ENCODE data around the gene FAM20C.
"Not testable (repeated sequence)": the region's sequence is repeated elsewhere in the genome, so short reads cannot be mapped to it uniquely, and the experiment has no call there.

FAM20C gene

DNA sequence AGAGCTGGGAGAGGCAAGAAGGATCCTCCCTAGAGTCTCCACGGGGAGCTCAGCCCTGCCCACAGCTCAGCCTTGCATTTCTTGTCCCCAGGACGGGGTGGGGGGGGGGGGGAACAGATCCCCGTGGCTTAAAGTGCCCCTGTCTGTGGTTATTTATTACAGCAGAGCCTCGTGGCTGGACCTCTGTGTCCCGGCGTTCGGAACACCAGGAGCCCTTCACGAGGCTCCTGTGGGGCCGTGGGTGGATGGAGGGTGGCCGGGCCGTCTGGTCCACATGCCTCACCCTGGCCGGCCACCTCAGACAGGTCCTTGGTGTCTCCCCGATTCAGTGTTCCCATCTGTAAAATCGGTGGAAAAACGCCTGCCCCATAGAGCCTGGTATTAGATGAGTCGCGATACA lies 37.9 kb downstream of the FAM20C start:
- no peak for DNase-seq

DNA sequence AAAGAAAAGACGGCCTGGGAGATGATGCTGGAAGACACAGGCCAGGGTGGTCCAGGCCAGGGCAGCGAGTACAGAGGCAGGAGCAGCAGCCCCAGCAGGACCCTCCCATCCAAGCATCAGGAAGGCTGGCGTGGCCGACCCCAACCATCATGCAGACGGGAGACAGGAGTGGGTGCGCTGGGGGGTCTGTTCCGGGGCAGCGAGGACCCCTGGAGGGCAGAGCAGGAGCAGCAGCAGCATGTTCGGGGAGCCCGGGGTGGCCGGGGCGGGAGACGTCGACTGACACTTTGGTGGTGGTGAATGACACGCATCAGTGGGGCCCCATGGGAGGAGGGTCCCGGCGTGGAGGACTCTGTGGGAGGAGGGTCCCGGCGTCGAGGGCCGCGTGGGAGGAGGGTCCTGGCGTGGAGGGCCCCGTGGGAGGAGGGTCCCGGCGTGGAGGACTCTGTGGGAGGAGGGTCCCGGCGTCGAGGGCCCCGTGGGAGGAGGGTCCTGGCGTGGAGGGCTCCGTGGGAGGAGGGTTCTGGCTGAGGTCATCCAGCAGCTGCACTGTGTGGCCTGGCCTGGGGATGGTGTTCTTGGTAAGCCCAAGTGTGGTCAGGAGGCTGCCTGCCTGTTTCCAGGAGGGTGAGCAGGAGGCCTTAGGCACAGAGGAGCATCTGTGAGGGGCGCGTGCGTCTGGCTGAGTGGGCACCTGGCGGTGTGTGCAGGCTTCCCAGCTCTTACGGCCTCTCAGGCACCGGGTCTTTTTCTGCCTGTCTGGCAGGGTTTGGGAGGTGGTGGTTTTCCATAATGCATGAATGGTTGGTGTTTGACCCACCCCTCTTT lies 38.9 kb downstream of the FAM20C start:
- no peak for DNase-seq

DNA sequence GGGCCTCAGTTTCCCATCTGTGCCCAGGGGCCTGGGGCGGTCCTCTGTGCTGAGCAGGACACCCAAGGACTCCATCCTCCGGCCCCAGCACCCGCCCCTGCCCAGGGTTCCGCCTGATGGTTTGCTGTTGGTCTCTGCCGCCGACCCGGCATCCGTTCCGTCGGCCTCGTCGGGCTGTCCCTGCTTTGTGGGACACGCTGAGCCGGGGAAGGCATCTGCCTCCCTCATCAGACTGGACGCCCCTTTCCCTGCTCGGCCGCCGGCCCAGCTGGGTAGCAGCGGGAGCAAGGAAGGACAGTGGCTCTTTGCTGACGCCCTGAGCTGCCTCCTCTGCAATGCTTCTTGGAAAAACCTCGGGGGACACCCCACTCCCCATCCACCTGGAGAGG lies 39.5 kb downstream of the FAM20C start:
- DNase-seq: no peak

DNA sequence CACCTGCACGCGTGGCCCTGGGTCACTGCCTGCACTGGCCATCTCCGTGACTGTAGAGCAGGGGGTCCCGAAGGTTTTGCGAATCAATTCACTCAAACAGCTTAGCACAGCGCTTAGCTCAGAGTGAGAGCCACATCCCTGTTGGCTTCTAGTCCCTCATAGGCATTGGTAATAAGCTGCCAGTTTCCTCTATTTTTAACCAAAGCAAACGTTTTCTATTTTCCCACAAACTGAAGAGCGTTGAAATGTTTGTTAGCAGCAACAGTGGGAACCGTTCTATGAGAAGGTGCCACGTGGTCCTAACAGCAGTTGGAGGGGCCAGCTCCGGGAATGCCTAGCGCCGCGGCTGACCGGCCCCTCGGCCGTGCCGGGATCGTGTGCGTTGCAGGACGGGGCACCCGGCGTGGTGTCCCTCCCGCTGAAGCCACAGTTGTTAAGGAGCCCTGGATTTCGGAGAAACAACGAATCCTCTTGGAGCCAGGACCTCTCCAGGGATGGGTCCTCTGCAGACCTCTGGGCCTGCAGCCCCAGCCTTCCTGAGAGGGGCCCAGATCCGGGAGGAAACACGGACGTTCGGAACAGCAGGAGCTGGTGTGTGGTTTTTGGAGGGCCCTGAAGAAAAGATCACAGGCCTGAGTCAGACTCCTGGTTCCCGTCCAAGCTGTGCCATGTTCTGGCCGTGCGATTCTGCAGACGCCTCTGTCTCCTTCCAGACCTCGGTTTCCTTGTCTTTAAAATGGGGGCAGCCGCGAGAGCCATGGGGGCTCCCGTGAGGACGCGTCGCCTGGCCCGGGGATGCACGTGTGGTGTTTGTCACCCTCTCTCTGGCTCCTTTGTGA lies 40.3 kb downstream of the FAM20C start:
- DNase-seq: no peak

DNA sequence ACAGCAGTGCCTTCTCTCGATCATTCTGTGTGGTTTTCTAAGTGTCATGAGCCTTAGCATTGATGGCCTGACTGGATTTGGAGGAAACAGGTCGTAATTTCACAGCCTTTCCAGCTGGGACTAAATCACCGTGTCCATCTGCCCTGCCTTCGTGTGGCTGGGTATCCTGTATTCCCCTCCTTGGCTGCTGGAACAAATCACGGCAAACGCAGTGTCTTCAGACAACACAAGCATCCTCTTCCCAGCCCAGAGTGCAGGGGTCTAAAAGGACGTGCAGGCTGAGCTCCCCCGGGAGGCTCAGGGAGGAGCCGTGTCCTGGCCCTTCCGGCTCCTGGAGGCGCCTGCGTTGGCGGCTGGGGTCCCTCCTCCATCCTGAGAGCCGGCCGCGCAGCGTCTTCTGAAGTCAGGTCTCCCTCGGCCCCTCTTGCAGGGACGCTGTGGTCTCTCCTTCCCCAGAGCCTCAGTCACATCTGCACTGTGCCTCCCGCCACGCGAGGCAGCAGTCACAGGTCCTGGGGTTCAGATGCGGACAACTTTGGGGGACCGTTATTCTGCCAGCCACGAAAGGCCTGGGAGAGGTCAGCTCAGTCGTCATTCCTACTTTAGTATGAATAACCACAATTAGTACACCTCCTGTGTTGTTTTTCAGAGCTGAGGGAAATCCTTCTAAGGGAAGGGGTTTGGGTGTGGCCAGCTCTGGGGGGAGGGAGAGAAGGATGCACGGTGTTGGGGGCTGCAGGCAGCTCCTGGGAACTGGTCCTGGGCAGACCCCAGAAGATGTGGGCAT lies 41.1 kb downstream of the FAM20C start:
- no peak for DNase-seq

DNA sequence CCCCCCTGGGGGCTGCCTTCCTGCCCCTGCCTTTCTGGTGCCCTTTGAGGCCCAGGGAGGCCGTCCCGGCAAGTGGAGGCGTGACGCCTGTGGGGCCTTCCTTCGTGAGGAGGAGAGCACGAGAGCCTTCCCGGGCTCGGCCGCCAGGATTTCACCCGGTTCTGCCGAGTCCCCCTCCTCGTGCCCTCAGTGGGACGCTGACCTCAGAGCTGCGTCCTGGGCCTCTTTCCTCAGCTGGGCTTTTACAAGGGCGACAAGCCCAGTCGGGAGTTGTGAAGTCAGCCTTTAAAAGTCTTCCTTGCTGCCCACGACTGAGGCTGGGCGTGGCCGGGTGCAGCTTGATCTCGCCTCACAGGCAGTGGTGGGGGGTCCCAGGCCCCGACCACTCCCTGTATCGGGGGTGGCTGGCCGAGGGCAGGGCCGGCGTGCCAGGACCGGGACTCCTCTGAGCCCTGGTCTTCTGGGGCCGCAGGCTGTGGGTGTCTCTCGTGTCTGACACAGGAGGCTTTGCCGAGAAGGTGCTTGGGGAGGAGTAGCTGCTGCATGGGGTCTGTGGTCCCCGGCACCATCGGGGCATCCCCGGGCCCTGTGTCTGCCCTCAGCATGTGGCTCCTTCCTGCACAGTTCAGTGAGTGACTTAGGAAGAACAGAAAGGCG lies 41.8 kb downstream of the FAM20C start:
- no peak for DNase-seq

DNA sequence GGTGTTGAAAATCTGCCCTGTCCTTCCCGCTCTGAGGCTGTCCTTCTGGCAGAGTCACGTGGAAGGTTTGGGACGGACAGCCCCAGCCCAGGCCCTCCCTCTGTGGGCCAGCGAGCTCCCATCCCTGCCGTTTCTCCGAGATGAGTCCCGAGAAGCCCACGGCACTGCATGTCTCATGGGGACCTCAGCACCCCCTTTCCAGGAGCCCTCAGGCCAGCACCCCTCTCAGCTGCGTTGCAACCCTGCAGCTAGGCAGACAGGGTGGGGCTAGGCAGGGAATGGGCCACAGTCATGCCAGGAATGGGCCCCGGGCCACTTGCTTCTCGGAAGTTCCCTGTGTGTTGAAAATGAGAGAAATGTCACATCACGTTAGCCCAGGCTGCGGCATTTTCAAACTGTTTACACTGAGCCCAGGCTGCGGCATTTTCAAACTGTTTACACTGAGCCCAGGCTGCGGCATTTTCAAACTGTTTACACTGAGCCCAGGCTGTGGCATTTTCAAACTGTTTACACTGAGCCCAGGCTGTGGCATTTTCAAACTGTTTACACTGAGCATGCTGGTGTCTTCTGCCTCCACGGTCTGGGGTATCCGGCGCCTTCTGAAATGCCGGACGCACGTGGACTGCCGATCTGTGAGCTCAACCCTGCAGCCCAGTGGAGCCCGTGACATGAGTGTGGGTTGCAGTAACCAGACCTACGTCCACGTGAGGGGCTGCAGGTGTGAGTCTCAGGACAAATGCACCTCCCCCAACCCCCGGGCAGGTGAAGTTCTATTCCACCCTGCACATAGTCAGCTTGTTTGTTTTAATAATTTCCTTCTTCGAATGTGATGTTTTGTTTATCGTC lies 42.6 kb downstream of the FAM20C start:
- DNase-seq: no peak

DNA sequence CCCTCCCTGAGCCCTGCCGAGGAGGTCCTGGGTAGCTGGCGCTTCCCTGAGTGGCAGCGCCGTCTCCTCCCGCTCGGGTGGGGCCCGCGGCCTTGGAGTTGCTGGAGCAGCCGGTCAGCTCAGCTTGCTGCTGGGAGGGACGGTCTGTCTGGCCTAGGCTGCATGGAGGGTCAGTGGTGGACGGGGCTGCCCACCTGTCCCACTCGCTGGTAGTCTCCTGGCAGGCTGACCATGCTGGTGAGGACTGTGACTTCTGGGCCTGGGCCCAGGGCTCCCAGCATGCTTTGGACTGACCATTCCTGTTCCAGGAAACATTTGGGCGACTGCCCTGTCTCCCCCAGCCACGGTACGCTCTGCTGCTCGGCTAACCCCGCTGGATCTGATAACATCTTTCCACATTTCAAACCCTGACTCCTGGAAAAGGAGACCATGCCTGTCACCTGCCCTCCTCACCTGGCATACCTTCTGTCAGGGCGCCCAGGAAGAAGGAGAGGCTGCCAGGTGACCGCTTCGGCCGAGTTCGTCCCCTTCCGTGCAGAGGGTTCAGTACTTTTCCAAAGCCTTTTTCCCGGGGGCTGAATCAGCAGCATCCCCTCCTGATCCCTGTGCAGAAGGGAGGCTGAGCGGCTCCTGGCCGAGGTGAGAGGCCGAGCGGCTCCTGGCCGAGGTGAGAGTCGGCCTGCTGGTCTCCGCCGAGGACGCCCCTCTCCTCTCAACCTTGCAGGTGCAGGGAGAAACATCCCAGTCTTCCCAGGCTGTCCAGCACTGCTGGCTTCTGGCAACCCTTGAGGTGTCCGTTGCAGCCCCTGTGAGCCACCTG lies 43.4 kb downstream of the FAM20C start:
- no peak for DNase-seq

DNA sequence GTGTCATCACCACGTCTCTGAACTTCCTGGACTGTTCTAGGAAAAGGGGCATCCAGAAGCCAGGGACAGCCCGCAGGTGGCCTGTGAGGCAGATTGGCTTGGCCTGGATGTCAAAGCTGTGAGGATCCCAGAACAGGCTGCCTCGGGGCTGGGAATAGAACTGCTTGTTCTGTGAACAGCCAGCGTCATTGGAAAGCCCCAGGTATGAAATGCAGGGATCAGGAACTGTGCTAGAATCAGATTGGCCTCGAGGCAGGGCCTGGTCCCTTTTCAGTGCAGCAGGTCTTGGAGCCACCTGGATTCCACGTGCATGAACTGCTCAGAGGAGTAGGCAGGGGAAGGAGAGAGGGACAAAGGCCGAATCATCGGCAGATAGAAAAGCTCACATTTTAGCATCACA lies 44.6 kb downstream of the FAM20C start:
- no peak for DNase-seq

DNA sequence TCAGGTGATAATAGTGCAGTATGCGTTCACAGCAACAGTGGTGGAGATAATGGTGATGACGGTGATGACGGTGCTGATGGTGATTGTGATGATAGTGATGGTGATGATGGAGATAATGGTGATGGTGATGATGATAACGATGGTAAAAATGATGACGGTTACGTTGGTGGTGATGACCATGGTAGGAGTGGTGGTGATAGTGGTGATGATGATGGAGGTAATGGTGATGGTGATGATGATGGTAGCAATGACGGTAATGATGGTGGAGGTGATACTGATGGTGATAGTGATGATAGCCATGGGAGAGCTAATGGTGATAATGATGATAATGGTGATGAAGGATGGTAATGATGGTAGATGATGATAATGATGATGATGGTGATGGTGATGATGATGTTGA lies 45.0 kb downstream of the FAM20C start:
- DNase-seq: no peak

DNA sequence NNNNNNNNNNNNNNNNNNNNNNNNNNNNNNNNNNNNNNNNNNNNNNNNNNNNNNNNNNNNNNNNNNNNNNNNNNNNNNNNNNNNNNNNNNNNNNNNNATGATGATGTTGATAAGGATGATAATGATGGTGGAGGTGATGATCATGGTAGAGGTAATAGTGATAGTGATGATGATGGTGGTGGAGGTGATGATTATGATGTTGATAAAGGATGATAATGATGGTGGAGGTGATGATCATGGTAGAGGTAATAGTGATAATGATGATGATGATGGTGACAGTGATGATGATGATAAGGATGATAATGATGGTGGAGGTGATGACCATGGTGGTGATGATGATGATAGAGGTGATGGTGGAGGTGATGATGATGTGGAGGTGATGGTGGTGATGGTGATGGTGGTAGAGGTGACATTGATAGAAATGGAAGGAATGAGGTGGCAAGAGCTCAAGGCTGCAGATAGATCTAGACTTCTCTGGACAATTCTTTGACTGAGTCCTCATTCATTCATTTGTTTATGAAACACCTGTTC lies 47.8 kb downstream of the FAM20C start:
- no peak for DNase-seq

DNA sequence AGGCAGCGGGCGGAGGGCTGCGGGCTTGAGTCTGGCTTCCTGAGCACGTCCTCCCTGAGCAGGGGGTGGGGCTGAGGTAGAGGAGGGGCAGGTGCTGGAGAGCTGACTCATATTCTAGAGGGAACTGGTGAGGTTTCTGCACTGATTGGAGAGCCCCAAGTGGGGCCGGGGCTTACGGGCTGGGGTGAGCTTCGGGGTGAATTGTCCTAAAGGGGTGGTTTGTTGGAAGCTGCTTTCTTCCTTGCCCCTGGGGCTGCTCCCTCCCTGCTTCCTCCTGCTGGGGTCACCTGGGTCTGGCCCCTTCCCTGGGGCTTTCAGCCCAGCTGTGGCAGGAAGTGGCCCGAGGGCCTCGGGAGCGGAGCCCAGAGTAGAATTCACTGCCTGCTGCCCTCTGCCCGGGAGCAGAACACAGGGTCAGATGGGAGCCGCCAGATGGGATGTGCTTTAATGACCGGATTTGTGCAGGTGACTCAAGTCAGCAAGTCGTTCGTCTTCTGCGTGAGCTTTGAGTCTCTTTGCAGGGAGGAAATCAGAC lies 48.6 kb downstream of the FAM20C start:
- DNase-seq: no peak

DNA sequence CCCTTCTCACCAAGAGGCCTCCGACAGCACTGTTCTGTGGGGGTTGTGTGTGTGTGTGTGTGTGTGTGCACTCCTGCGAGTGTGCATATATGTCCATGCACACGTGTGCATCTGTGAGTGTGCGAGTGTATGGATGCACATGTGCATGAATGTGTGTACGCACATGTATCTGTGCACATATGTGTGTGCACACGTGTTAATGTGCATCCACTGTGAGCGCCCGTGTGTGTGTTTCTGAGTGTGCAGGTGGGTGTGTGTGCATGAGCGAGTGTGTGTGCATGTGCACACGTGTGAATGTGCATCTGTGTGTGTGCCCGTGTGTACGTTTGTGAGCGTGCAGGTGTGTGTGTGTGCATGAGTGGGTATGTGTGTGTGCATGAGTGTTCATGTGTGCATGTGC lies 49.1 kb downstream of the FAM20C start:
- DNase-seq: no peak

DNA sequence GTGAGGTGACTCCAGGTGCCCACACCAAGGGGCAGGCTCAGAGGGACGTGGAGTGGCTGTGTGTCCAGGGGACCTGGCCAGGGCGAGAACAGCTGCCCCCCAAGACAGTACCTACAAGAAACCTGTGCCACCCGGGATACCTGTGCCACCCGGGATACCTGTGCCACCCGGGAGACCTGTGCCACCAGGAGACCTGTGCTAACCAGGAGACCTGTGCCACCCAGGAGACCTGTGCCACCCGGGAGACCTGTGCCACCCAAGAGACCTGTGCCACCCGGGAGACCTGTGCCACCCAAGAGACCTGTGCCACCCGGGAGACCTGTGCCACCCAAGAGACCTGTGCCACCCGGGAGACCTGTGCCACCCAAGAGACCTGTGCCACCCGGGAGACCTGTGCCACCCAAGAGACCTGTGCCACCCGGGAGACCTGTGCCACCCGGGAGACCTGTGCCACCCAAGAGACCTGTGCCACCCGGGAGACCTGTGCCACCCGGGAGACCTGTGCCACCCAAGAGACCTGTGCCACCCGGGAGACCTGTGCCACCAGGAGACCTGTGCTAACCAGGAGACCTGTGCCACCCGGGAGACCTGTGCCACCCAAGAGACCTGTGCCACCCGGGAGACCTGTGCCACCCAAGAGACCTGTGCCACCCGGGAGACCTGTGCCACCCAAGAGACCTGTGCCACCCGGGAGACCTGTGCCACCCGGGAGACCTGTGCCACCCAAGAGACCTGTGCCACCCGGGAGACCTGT lies 50.6 kb downstream of the FAM20C start:
- not testable (repeated sequence) for DNase-seq

DNA sequence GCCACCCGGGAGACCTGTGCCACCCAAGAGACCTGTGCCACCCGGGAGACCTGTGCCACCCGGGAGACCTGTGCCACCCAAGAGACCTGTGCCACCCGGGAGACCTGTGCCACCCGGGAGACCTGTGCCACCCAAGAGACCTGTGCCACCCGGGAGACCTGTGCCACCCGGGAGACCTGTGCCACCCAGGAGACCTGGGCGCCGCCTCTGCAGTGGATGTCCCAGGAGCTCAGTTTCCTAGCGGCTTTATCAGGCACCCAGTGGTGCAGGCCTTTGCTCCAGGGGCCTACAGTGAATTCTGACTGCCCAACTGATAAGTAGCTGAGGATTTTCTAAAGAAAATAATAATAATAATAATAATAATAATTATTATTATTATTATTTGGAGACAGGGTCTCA lies 51.2 kb downstream of the FAM20C start:
- not testable (repeated sequence) for DNase-seq

DNA sequence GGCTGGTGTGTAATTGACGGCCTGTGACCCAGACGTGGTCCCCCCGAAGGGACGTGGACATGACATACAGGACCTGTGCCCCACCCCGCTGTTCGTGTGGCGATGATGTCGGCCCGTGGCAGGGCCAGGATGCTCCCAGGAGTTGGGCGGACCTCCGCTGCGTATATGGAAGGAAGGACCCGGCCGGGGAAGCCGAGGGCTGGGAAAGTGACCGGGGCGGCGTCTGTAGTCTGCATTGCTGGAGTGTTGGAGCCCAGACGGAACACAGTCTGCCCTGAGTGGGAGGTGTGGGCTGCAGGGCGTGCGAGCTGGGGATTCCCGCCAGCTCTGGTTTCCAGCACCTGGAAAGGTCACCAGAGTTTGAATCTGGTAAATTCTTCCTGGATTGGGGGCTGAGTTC lies 52.6 kb downstream of the FAM20C start:
- no peak for DNase-seq

DNA sequence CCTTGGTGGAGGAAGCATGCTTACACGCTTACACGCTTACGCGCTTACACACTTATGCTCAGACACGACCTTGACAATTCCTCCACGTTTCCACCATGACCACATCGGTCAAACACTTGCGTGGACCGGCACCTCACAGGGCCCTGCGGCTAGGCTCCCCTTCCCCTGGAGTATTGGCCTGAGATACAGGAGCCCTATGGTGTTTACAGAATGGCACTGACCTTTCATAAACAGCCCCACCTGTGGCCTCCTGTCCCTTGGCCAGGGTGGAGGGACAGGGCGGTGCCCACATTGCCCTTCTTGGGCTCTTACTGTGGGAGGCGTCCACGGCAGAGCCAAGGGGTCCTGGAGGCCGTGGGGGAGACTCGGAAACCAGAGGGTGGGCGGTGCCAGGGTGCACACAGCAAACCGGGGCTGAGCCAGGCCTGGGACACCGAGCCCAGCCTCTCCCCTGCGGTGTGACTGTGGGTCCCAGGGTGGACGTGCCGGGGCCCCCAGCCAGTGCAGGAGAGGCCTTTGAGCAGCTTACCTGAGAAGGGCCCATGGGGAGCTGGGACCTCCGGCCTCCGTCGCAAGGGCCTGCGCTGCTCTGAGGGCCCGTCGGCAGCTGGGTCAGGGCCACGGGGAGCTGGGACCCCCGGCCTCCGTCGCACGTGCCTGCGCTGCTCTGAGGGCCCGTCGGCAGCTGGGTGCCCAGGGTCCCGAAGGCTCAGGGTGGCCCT lies 53.4 kb downstream of the FAM20C start:
- no peak for DNase-seq

DNA sequence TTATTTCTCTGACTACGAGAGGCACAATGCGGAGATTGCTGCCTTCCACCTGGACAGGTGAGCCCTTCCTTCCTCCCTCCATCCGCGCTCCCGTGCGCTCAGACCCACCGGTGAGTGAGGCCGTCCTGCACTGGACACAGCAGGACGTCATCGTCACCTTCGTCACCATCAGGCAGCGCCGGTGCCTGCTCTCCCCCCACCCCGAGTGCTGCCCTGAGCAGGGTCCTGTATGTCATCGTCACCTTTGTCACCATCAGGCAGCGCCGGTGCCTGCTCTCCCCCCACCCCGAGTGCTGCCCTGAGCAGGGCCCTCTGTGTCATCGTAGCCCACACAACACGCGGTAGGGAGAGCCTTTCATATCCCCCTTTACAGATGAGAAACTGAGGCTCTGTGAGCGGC lies 54.1 kb downstream of the FAM20C start:
- no peak for DNase-seq

DNA sequence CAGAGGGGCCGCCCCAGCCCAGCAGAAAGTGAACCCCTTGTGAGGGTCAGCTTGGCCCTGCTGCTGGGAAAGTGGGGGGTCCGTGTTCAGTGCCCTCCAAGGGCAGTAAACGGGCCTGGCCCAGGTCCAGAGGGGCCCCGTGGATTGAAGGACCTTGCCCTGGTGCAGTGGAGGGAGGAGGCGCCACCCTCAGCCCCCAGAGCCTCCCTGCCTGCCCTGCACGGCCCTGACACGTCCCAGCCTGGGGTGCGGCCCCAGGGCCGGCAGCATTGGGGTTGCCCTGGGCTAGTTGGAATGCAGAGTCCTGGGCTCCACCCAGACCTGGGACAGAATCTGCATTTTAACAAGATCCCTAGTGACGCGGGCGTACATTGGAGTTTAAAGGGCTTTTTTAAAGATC lies 54.8 kb downstream of the FAM20C start:
- no peak for DNase-seq

Data from midbrain (tissue), 1 donor.